ENCODE results near the gene ALX3. TPM values are rescaled to one million over a fixed set of nuclear protein-coding genes. Genes with fewer than 3 reads are reported as not detected.

ALX3 gene
- total RNA-seq, 1 experiment from 2014 or later: not detected

- Histone ChIP-seq H3K9me3 (ENCODE audit: insufficient read depth, low read depth) (no peaks in the 10 kb centered on the region), H3K27me3 (ENCODE audit: insufficient read depth, low read depth) (no peaks in the 10 kb centered on the region), H3K27ac (peak overlapping the region; percentile 65), H2AFZ (no peak overlapping the region), H3K4me2 (peak overlapping the region; percentile 57), H3K79me2 (ENCODE audit: low read depth) (no peaks in the 10 kb centered on the region), H3K9me2 (ENCODE audit: insufficient read depth) (no peaks in the 10 kb centered on the region), H4K20me1 (ENCODE audit: insufficient read depth) (no peaks in the 10 kb centered on the region), H3K4me3 (no peak overlapping the region), H3K36me3 (ENCODE audit: low read depth) (no peaks in the 10 kb centered on the region), H3K4me1 (replicated peaks; ENCODE audit: insufficient read depth) (peaks cover 76% of the 10 kb centered on the region), H3F3A (ENCODE audit: insufficient read depth, low read depth) (peaks cover 59% of the 10 kb centered on the region)
- DNase-seq: peak; percentile 47 to 60
- no TSS peak for BruUV-seq (replicated peaks)
- intact Hi-C loops (cut with micrococcal nuclease; ENCODE audit: unreplicated experiment): loop anchor here (1.0 to 2.0 kb wide), 2 partner anchors 10 to 19 kb away; no protein-coding TSS in a partner anchor
- CTCF ChIA-PET: interaction anchor here (0.5 to 2.8 kb wide), 13 partner anchors 10 to 224 kb away, joined by 3 to 30 read pairs (median 4); partner anchors contain the start of gene SLC6A17
- POLR2A ChIA-PET (ENCODE audit: unreplicated experiment): interaction anchor here (0.6 kb wide), 1 partner anchor 11 kb away, joined by 4 read pairs; no protein-coding TSS in a partner anchor
- TF ChIP-seq CTCF (conservative IDR thresholded peaks at IDR 0.05) (peak; percentile 95), EZH2 (IDR thresholded peaks at IDR 0.05; ENCODE audit: low read depth) (no peak)
Observed at GRCh38 chr1:110087812-110088738, 17.6 kb upstream of the ALX3 start.

DNA sequence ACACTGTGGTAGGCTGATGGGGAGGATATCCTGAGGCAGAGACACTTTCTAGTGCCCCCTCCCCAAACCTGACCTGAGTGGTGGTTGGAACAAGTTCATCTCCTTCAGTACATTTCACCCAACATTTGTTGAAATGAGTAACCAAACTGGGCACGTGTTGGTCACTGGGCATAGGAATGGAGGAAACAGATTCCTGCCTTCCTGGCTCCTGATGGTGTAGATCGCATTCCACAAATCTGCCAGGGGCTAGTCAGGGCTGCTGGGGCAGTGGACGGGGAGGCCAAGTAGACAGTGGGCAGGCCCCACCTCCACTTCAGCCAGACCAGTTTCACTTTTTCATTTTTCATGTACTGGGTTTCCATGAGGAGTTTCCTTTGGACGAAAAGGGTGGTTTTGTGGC lies 16.5 kb upstream of the ALX3 start:
- intact Hi-C loops (cut with micrococcal nuclease; ENCODE audit: unreplicated experiment): loop anchor here (1.0 kb wide), 1 partner anchor 11 kb away; no protein-coding TSS in a partner anchor
- BruUV-seq (replicated peaks): no TSS peak
- Histone ChIP-seq H3K9me2 (ENCODE audit: insufficient read depth) (no peaks in the 10 kb centered on the region), H3K27me3 (ENCODE audit: insufficient read depth, low read depth) (no peaks in the 10 kb centered on the region), H3K9me3 (ENCODE audit: insufficient read depth, low read depth) (no peaks in the 10 kb centered on the region), H3K27ac (peak overlapping the region; percentile 65), H3K4me1 (replicated peaks; ENCODE audit: insufficient read depth) (peaks cover 67% of the 10 kb centered on the region), H3F3A (ENCODE audit: insufficient read depth, low read depth) (peaks cover 59% of the 10 kb centered on the region), H3K36me3 (ENCODE audit: low read depth) (no peaks in the 10 kb centered on the region), H3K79me2 (ENCODE audit: low read depth) (no peaks in the 10 kb centered on the region), H3K4me2 (peak overlapping the region; percentile 57), H2AFZ (no peak overlapping the region), H3K4me3 (no peak overlapping the region), H4K20me1 (ENCODE audit: insufficient read depth) (no peaks in the 10 kb centered on the region)
- no peak for TF ChIP-seq CTCF (conservative IDR thresholded peaks at IDR 0.05)
- no peak for TF ChIP-seq EZH2 (IDR thresholded peaks at IDR 0.05; ENCODE audit: low read depth)
- CTCF ChIA-PET: interaction anchor here (2.8 kb wide), 1 partner anchor 18 kb away, joined by 30 read pairs; no protein-coding TSS in a partner anchor
- peak; percentile 74 to 85 for DNase-seq
- POLR2A ChIA-PET (ENCODE audit: unreplicated experiment): no interaction called here

GRCh38 chr1:110085671-110086070 lies 15.2 kb upstream of the ALX3 start:
- BruUV-seq (replicated peaks): no TSS peak
- POLR2A ChIA-PET (ENCODE audit: unreplicated experiment): no interaction called here
- Histone ChIP-seq H4K20me1 (ENCODE audit: insufficient read depth) (no peaks in the 10 kb centered on the region), H3K4me2 (no peak overlapping the region), H3K36me3 (ENCODE audit: low read depth) (no peaks in the 10 kb centered on the region), H3K4me3 (no peak overlapping the region), H3F3A (ENCODE audit: insufficient read depth, low read depth) (peaks cover 47% of the 10 kb centered on the region), H3K79me2 (ENCODE audit: low read depth) (no peaks in the 10 kb centered on the region), H3K9me2 (ENCODE audit: insufficient read depth) (no peaks in the 10 kb centered on the region), H3K4me1 (replicated peaks; ENCODE audit: insufficient read depth) (peaks cover 57% of the 10 kb centered on the region), H2AFZ (no peak overlapping the region), H3K27ac (no peak overlapping the region), H3K27me3 (ENCODE audit: insufficient read depth, low read depth) (no peaks in the 10 kb centered on the region), H3K9me3 (ENCODE audit: insufficient read depth, low read depth) (no peaks in the 10 kb centered on the region)
- intact Hi-C loops (cut with micrococcal nuclease; ENCODE audit: unreplicated experiment): no loop called here
- TF ChIP-seq CTCF (conservative IDR thresholded peaks at IDR 0.05): no peak
- no peak for TF ChIP-seq EZH2 (IDR thresholded peaks at IDR 0.05; ENCODE audit: low read depth)
- DNase-seq: no peak
- CTCF ChIA-PET: no interaction called here

Data from PC-9 (cell line).